A673 (cell line): ENCODE data around the gene HNMT. TPM values are rescaled to one million over a fixed set of nuclear protein-coding genes. Genes with fewer than 3 reads are reported as not detected.
A peak's percentile ranks its signal among the peaks of the same experiment; 100 is the strongest.

Source experiments
- BruUV-seq: library from RNA; stranded (reverse); fragments of 400-500 nt; replicated peaks from 2 replicates; lab custom pipeline; 2021; lab: Mats Ljungman, UMichigan
- CTCF ChIA-PET: fragments of 300-600 bp; sonication (Branson Sonifier 250); formaldehyde crosslinking; loops from one replicate; lab custom pipeline; 2022; ENCODE audit warnings: antibody characterized with exemption; lab: Charles Lee
- POLR2A ChIA-PET: fragments of 300-600 bp; sonication (Branson Sonifier 250); formaldehyde crosslinking; loops from one replicate; lab custom pipeline; 2022; ENCODE audit warnings: antibody characterized with exemption; ENCODE audit not compliant: low non-redundant PET; lab: Charles Lee
- DNase-seq: peaks from one replicate; pipeline ENCODE4 v3.0.0-alpha.2; 2015; ENCODE audit warnings: low spot score
- H3K27ac ChIP-seq: fragments of 200-600 bp; sonication (generic); 2 replicates; pipeline ENCODE4 v1.5.1; 2016; ENCODE audit warnings: mixed run types, low read depth, mild to moderate bottlenecking, mixed read lengths, antibody characterized with exemption, low read length; ENCODE audit not compliant: poor library complexity, severe bottlenecking
- H3K27me3 ChIP-seq: fragments of 200-600 bp; sonication (generic); replicated peaks from 2 replicates; pipeline ENCODE4 v1.6.1; 2017; ENCODE audit warnings: mixed run types, low read depth, mild to moderate bottlenecking, mixed read lengths, antibody characterized with exemption, low read length; ENCODE audit not compliant: insufficient read depth, poor library complexity
- H3K36me3 ChIP-seq: fragments of 200-600 bp; sonication (generic); 2 replicates; pipeline ENCODE4 v1.6.1; 2016; ENCODE audit warnings: mixed run types, mild to moderate bottlenecking, mixed read lengths, antibody characterized with exemption, low read length; ENCODE audit not compliant: insufficient read depth, poor library complexity, severe bottlenecking
- H3K4me1 ChIP-seq: fragments of 200-600 bp; sonication (generic); 2 replicates; pipeline ENCODE4 v1.6.1; 2017; ENCODE audit warnings: mixed run types, mild to moderate bottlenecking, mixed read lengths, antibody characterized with exemption, low read length; ENCODE audit not compliant: insufficient read depth, poor library complexity, severe bottlenecking
- H3K4me3 ChIP-seq: fragments of 200-600 bp; sonication (generic); 2 replicates; pipeline ENCODE4 v1.5.1; 2016; ENCODE audit warnings: low read depth, mixed run types, mild to moderate bottlenecking, mixed read lengths, low read length; ENCODE audit not compliant: poor library complexity, severe bottlenecking
- H3K9me3 ChIP-seq: fragments of 200-600 bp; sonication (generic); 2 replicates; pipeline ENCODE4 v1.6.1; 2016; ENCODE audit warnings: mixed run types, low read depth, mild to moderate bottlenecking, mixed read lengths, antibody characterized with exemption, low read length; ENCODE audit not compliant: poor library complexity, severe bottlenecking
- EZH2 ChIP-seq: fragments of 200-600 bp; sonication (generic); IDR thresholded peaks from 2 replicates; pipeline ENCODE4 v1.6.1; 2017; ENCODE audit warnings: borderline replicate concordance, low read depth, mild to moderate bottlenecking, mixed read lengths, antibody characterized with exemption, low read length; ENCODE audit not compliant: poor library complexity, severe bottlenecking
- intact Hi-C: fragments of 100-400 bp; cut with micrococcal nuclease; formaldehyde crosslinking; loops from one replicate; pipeline ENCODE4 v1.10.0; 2022; ENCODE audit not compliant: unreplicated experiment
- total RNA-seq: library from RNA; stranded (reverse); gene quantifications from 2 replicates; pipeline ENCODE4 v1.2.3, GENCODE V29; 2021
- TF ChIP-seq, protein P1 (sequence below): fragments of 300-800, 200-600 bp; sonication (generic); conservative IDR thresholded peaks from 2 replicates; pipeline ENCODE4 v1.5.1; 2017; ENCODE audit warnings: low read depth, mild to moderate bottlenecking, antibody characterized with exemption, low read length, moderate library complexity, mixed read lengths

HNMT gene
- total RNA-seq, 1 experiment from 2014 or later = 0.82 TPM

DNA sequence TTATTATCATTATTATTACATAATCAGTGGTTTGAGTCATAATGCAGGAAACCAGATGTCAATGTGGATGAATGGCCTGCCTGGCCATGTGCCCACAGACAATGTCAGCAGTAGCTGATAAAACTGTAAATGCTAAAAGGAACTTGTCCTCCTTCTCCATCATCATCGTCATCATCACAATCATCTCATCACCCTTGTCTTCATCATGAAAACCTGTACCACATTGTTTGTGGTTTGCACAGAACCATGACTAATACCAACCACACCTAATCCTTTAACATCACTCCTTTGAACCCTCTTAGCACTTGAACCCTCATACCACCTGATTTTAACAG lies 96.0 kb downstream of the HNMT start:
- no TSS peak for BruUV-seq
- no peak for TF ChIP-seq EZH2
- TF ChIP-seq, protein P1, sequence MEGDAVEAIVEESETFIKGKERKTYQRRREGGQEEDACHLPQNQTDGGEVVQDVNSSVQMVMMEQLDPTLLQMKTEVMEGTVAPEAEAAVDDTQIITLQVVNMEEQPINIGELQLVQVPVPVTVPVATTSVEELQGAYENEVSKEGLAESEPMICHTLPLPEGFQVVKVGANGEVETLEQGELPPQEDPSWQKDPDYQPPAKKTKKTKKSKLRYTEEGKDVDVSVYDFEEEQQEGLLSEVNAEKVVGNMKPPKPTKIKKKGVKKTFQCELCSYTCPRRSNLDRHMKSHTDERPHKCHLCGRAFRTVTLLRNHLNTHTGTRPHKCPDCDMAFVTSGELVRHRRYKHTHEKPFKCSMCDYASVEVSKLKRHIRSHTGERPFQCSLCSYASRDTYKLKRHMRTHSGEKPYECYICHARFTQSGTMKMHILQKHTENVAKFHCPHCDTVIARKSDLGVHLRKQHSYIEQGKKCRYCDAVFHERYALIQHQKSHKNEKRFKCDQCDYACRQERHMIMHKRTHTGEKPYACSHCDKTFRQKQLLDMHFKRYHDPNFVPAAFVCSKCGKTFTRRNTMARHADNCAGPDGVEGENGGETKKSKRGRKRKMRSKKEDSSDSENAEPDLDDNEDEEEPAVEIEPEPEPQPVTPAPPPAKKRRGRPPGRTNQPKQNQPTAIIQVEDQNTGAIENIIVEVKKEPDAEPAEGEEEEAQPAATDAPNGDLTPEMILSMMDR = no peak
- Histone ChIP-seq H3K4me3 (no peak overlapping the region), H3K36me3 (no peaks in the 10 kb centered on the region), H3K4me1 (no peaks in the 10 kb centered on the region), H3K27me3 (no peaks in the 10 kb centered on the region), H3K9me3 (no peaks in the 10 kb centered on the region), H3K27ac (no peak overlapping the region)
- ChIA-PET POLR2A (no interaction called here), CTCF (no interaction called here)
- intact Hi-C loops = no loop called here
- peak; percentile 57 for DNase-seq

DNA sequence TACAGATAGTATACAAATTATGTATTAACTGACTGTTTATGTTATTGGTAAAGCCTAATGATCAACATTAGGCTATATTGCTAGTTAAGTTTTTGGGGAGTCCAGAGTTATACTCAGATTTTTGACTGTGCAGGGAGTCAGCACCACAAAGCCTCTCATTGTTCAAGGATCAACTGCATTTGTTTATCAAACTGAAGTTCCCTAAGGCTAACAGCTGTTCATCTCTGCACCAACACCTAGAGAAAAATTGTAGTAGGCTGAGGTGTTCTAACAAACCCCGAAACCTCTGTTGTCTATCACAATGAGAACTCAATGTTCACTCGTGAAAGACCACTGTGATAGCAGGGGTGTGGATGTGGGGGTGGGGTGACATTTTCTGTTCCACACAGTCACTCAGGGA lies 97.7 kb downstream of the HNMT start:
- ChIA-PET CTCF (no interaction called here), POLR2A (no interaction called here)
- Histone ChIP-seq H3K27me3 (no peaks in the 10 kb centered on the region), H3K9me3 (no peaks in the 10 kb centered on the region), H3K27ac (no peak overlapping the region), H3K4me3 (no peak overlapping the region), H3K36me3 (no peaks in the 10 kb centered on the region), H3K4me1 (no peaks in the 10 kb centered on the region)
- no TSS peak for BruUV-seq
- TF ChIP-seq EZH2 = no peak
- TF ChIP-seq, protein P1 = no peak
- no peak for DNase-seq
- intact Hi-C loops = no loop called here

DNA sequence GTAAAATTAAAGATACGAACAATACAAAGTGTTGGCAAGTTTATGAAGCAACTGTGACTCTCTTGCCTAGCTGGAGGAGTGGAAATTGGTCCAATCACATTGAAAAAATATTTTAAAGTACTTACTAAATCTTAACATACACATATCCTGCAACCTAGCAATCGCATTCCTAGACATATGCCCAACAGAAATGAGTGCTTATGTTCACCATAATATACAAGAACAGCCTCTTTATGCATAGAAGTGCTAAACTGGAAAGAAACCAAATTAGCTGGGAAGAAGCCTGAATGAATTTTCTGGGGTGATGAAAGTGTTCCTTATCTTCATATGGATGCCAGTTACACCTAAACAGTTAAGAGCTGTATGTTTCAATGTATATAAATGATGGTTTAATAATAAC lies 98.9 kb downstream of the HNMT start:
- TF ChIP-seq, protein P1 = no peak
- no peak for TF ChIP-seq EZH2
- no peaks in the 10 kb centered on the region for H3K4me1 ChIP-seq
- POLR2A ChIA-PET = no interaction called here
- no TSS peak for BruUV-seq
- H3K27me3 ChIP-seq = no peaks in the 10 kb centered on the region
- H3K36me3 ChIP-seq = no peaks in the 10 kb centered on the region
- intact Hi-C loops = no loop called here
- H3K4me3 ChIP-seq = no peak overlapping the region
- H3K9me3 ChIP-seq = no peaks in the 10 kb centered on the region
- H3K27ac ChIP-seq = no peak overlapping the region
- CTCF ChIA-PET = no interaction called here
- DNase-seq = no peak
